ENCODE results near the gene HDLBP. TPM values are rescaled to one million over a fixed set of nuclear protein-coding genes. Genes with fewer than 3 reads are reported as not detected.
A peak's percentile ranks its signal among the peaks of the same experiment; 100 is the strongest.

Gene HDLBP
- total and polyA plus RNA-seq, 10 of the 15 experiments (the other 5 are each of a cell fraction or from before 2014, with no cell fraction given), result 19.5 to 383 (median 249) TPM

- no peak for TF ChIP-seq ZNF592 (IDR thresholded peaks at IDR 0.05)
- TF ChIP-seq SUZ12 (IDR thresholded peaks at IDR 0.05; ENCODE audit: unreplicated experiment), result no peak
- TF ChIP-seq EP300 (IDR thresholded peaks at IDR 0.05; ENCODE audit: borderline replicate concordance in 1 of 2, control insufficient read depth in 1 of 2, low read depth in 2 of 2, low read length in 2 of 2), result 0 out of 4 replicates have a peak, but pooled peaks of 1 of the 2 experiments have one; percentile 8
- TF ChIP-seq IRF4 (IDR thresholded peaks at IDR 0.05; ENCODE audit: low read depth, low read length), result peak; percentile 92
- TF ChIP-seq ATF3 (IDR thresholded peaks at IDR 0.05; ENCODE audit: borderline replicate concordance, extremely low read depth, low read depth, low read length), result no peak
- peak; percentile 79; the same call in 1 of the 2 replicates for TF ChIP-seq HDGF (IDR thresholded peaks at IDR 0.05)
- TF ChIP-seq ATF7 (IDR thresholded peaks at IDR 0.05; ENCODE audit: low read depth), result peak; percentile 69
- TF ChIP-seq SKIL (IDR thresholded peaks at IDR 0.05; ENCODE audit: low read depth, poor library complexity, severe bottlenecking), result peak; percentile 40
- peak; percentile 12; the same call in 1 of the 2 replicates for TF ChIP-seq BCL11A (IDR thresholded peaks at IDR 0.05; ENCODE audit: low read depth, low read length)
Observed at GRCh38 chr2:241310917-241311566, 4.4 kb downstream of the HDLBP start (continued).

All from GM12878 (cell line).